GM21825 (cell line): ENCODE results near the gene CDH20.

ENCODE experiments used
- ATAC-seq: cut with Tn5 transposase; IDR thresholded peaks from one replicate; pipeline ENCODE4 v1.9.1; 2021; ENCODE audit warnings: mild to moderate bottlenecking, moderate library complexity; ENCODE audit not compliant: unreplicated experiment

Gene CDH20

GRCh38 chr18:61333271-61333745, at the start of gene CDH20:
Gene CDH20, plus strand, starts transcription at chr18:61333430.
- ATAC-seq: no peak

- ATAC-seq: no peak
Measured at GRCh38 chr18:61284039-61284438, 49.2 kb upstream of the CDH20 start.

- no peak for ATAC-seq
Measured at GRCh38 chr18:61285777-61286176, 47.5 kb upstream of the CDH20 start.

GRCh38 chr18:61286867-61287266, 46.4 kb upstream of the CDH20 start:
- ATAC-seq: no peak

- no peak for ATAC-seq
Measured at GRCh38 chr18:61290616-61291015, 42.6 kb upstream of the CDH20 start.

- no peak for ATAC-seq
Measured at GRCh38 chr18:61292280-61293035, 40.8 kb upstream of the CDH20 start.

GRCh38 chr18:61295153-61295552, 38.1 kb upstream of the CDH20 start:
- ATAC-seq: no peak

GRCh38 chr18:61308004-61308403, 25.2 kb upstream of the CDH20 start:
- no peak for ATAC-seq

- no peak for ATAC-seq
Measured at GRCh38 chr18:61308795-61309393, 24.3 kb upstream of the CDH20 start.

GRCh38 chr18:61322265-61322873, 10.9 kb upstream of the CDH20 start:
- ATAC-seq: peak; percentile 98

- no peak for ATAC-seq
Measured at GRCh38 chr18:61323951-61324350, 9.3 kb upstream of the CDH20 start.

GRCh38 chr18:61326407-61326806, 6.8 kb upstream of the CDH20 start:
- no peak for ATAC-seq

GRCh38 chr18:61329398-61329797, 3.8 kb upstream of the CDH20 start:
- ATAC-seq: no peak

GRCh38 chr18:61331051-61331450, 2.2 kb upstream of the CDH20 start:
- ATAC-seq: no peak

GRCh38 chr18:61333746-61334490, 688 bp downstream of the CDH20 start:
- no peak for ATAC-seq

GRCh38 chr18:61334491-61334850, 1.2 kb downstream of the CDH20 start:
- ATAC-seq: no peak

- no peak for ATAC-seq
Measured at GRCh38 chr18:61334951-61335683, 1.9 kb downstream of the CDH20 start.

GRCh38 chr18:61335684-61336555, 2.7 kb downstream of the CDH20 start:
- ATAC-seq: no peak

GRCh38 chr18:61336766-61337165, 3.5 kb downstream of the CDH20 start:
- no peak for ATAC-seq

- no peak for ATAC-seq
Measured at GRCh38 chr18:61337527-61337926, 4.3 kb downstream of the CDH20 start.
